Activated CD4-positive, alpha-beta T cell treated with anti-CD3 and anti-CD28 coated beads, Interleukin-2, Interleukin-4, amounts not matched to agents 100 ng/mL and 50 ng/mL, durations not matched to agents 16 hours and 8 hours (primary cell): ENCODE measurements around the gene ZBTB8OS.
A peak's percentile ranks its signal among the peaks of the same experiment; 100 is the strongest.
"Not testable (repeated sequence)": the region's sequence is repeated elsewhere in the genome, so short reads cannot be mapped to it uniquely, and the experiment has no call there.

Experiments used
- DNase-seq: peaks from one replicate; pipeline ENCODE4 v3.0.0-alpha.2; 2020; ENCODE audit warnings: low spot score

ZBTB8OS gene

DNA sequence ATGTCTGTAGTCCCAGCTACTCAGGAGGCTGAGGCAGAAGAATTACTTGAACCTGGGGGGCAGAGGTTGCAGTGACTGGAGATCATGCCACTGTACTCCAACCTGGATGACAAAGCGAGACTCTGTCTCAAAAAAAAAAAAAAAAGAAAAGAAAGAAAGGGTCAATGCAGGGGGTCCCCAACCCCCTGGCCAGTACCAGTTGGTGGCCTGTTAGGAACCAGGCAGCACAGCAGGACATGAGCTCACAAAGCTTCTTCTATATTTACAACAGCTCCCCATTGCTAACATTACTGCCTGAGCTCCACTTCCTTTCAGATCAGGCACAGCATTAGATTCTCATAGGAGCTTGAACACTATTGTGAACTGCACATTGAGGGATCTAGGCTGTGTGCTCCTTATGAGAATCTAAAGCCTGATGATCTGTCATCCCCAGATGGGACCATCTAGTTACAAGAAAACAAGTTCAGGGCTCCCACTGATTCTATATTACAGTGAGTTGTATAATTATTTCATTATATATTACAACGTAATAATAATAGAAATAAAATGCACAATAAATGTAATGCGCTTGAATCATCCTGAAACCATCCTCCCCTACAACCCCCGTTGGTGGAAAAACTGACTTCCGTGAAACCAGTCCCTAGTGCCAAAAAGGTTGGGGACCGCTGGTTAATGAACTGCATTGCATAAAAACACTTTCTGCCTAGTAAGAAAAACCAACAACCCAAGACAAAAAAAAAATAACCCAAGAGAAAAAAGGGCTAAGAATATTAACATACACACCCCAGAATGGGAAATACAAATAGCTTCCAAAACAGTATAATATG lies 2.8 kb downstream of the ZBTB8OS start:
- DNase-seq, result peak; percentile 43

DNA sequence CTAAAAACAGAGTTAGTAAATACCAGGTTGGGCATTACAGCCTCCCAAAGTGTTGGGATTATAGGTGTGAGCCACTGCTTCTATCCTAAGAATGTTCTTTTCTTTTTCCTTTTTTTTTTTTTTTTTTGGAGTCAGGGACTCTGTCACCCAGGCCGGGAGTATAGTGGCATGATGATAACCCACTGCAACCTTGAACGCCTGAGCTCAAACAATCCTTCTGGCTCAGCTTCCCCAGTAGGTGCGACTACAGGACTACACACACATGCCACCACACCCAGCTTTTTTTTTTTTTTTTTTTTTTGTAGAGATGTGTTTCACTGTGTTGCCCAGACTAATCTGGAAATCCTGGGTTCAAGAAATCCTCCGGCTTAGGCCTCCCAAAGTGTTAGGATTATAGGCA lies 5.9 kb downstream of the ZBTB8OS start:
- no peak for DNase-seq

GRCh38 chr1:32642292-32642827 lies 8.0 kb downstream of the ZBTB8OS start:
- DNase-seq, result not testable (repeated sequence)

- DNase-seq, result no peak
These were observed 10.8 kb downstream of the ZBTB8OS start for GRCh38 chr1:32639489-32640075.

DNA sequence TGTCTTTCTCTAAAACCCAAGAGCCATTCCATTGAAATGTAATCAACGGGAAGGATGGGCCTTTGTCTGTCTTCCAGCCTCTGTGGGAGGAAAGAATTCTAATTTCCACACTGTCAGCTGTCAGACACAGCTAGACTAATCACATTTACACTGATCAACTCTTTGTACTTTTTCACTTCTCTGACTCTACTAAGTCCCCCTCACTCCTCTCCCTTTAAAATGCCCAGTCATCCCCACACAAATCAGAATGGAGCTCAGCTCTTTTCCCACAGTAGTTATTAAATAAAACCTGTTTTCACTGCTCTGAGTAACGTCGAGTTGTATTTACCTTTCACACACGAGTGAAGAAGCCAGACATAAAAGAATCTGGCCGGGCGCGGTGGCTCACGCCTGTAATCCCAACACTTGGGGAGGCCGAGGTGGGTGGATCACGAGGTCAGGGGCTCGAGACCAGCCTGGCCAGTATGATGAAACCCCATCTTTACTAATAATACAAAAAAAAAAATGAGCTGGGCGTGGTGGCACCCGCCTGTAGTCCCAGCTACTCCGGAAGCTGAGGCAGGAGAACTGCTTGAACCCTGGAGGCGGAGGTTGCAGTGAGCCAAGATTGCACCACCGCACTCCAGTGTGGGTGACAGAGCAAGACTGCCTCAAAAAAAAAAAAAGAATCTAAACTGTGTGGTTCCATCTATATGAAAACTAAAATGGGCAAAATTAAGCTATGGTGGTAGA lies 13.3 kb downstream of the ZBTB8OS start:
- no peak for DNase-seq

DNA sequence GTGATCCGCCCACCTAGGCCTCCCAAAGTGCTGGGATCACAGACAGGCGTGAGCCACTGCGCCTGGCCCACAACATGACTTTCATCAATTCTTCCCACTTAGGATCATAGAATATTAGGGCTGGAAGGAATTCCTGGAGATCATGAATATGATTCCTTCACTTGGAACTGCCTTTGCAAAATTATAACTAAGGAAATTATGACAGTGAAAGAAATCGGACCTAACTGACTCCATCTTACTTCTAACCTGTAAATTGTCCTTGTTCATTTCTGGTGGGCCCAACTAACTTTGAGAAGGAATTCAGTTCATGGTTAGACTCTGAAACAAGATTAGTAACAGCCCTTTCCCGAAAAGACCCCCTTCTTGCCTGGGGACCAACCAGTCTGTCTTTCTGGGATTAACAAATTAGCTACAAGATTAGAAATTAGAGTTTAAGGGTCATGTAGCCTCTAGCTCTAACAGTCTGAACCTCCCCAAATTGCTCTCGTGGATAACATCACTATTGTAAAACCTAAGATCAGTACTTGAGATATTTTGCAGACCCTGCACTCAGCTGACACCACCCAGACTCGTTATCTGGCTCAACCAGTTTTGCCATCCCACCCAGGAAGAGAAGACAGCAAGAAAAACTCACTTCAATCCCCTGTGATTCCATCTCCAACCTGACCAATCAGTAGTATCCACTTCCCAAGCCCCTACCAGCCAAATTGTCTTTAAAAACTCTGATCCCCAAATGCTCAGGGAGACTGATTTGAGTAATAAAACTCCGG lies 14.7 kb downstream of the ZBTB8OS start:
- DNase-seq, result no peak

- DNase-seq, result no peak
These were observed 17.5 kb downstream of the ZBTB8OS start for GRCh38 chr1:32632829-32633228.

DNA sequence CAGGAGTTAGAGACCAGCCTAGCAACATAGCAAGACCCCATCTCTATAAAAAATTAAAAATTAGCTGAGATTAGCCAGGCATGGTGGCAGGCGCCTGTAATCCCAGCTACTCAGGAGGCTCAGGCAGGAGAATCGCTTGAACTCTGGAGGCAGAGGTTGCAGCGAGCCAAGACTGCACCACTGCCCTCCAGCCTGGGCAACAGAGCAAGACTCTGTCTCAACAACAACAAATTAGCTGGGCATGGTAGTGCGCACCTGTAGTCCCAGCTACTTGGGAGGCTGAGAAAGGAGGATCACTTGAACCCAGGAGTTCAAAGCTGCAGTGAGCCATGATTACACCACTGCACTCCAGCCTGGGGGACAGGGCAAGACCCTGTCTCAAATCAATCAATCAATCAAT lies 20.2 kb downstream of the ZBTB8OS start:
- not testable (repeated sequence) for DNase-seq

DNA sequence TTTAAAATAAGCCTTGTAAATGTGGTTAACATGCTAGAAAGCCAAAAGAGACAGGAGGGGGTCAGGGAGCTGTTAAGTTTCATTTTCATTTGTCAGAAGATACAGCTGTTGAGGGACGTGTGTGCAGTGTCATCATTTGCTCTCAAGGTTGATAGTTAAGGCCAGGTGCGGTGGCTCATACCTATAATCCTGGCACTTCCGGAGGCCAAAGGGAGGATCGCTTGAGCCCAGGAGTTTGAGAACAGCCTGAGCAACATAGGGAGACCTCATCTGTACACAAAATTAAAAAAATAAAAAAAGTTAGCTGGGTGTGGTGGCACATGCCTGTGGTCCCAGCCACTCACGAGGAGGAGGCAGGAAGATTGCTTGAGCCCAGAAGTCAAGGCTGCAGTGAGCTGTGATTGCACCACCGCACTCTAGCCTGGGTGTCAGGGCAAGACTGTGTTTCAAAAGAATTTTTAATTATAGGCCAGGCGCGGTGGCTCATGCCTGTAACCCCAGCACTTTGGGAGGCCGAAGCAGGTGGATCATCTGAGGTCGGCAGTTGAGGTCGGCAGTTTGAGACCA lies 22.7 kb downstream of the ZBTB8OS start:
- no peak for DNase-seq

DNA sequence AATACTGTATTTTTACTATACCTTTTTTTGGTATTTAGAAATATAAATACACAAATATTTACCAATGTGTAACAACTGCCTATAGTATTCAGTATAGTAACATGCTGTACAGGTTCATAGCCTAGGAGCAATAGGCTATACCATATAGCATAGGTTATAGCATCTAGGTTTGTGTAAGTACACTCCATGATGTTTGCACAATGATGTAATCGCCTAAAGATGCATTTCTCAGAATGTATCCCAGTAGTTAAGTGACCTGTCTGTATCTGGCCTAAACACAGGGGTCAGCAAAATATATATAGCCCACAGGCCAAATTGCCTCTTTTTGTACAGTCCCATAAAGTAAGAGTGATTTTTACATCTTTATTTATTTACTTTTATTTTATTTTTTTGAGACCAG lies 24.2 kb downstream of the ZBTB8OS start:
- DNase-seq, result no peak

DNA sequence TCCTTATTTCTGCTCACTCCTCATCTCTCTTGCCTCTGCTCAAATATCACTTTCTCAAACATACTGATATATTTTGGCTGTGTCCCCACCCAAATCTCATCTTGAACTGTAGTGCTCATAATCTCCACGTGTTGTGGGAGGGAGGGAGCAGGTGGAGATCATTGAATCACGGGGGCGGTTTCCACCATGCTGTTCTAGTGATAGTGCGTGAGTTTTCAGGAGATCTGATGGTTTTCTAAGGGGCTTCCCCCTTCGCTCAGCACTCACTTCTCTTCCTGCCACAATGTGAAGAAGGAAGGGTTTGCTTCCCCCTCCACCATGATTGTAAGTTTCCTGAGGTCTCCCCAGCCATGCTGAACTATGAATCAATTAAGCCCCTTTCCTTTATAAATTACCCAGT lies 26.6 kb downstream of the ZBTB8OS start:
- DNase-seq, result peak; percentile 42

GRCh38 chr1:32622806-32623681 lies 27.3 kb downstream of the ZBTB8OS start:
- DNase-seq, result peak; percentile 70

GRCh38 chr1:32622205-32622604 lies 28.1 kb downstream of the ZBTB8OS start:
- no peak for DNase-seq

- peak; percentile 76 for DNase-seq
These were observed 30.5 kb downstream of the ZBTB8OS start for GRCh38 chr1:32619701-32620485.

DNA sequence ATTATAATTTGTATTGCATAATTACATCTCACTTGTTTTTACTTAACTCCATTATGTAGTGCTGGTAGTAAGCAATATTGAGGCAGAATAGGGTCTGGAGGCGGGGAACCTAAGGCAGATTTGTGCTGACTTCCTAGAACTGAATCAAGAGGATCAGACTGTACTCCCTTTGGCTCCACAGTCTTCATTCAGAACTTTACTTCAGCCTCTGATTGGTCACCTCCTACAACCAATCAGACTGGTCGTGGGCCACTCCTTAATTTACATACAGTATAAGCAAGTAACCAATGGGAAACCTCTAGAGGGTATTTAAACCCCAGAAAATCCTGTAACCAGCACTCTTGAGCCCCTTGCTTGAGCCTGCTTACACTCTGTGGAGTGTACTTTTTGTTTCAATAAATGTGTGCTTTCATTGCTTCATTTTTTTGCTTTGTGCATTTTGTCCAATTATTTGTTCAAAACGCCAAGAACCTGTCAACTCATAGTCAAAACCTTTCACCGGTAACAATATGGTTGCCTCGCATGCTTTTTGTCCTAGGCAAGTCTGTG lies 31.6 kb downstream of the ZBTB8OS start:
- DNase-seq, result no peak

GRCh38 chr1:32613472-32613871 lies 36.9 kb downstream of the ZBTB8OS start:
- no peak for DNase-seq

DNA sequence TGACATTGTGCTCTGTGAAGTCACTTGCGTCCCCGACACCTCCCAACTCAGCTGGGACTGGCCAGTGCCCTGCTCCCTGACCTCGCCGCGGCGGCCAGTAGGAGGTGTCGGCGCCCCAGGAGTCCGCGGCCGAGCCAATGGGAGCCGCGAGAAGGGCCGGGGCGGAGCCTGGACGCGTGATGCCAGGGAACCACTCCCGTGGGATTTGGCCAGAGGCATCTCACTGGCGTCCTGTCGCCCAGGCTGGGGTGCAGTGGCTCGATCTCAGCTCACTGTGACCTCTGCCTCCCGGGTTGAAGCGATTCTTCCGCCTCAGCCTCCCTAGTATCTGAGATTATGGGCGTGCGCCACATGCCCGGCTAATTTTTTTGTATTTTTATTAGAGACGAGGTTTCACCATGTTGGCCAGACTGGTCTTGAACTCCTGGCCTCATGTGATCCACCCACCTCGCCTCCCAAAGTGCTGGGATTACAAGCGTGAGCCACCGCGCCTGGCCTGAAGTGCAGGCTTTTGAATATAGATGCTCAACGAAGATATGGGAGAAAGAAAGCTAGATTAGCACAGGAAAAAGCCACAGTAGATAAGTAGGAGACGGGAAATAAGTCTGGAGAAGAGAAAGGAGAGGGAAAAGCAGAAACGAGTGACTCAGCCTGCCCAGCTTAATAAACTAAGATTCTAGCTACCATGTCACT lies 38.0 kb downstream of the ZBTB8OS start:
- peak; percentile 44 for DNase-seq

DNA sequence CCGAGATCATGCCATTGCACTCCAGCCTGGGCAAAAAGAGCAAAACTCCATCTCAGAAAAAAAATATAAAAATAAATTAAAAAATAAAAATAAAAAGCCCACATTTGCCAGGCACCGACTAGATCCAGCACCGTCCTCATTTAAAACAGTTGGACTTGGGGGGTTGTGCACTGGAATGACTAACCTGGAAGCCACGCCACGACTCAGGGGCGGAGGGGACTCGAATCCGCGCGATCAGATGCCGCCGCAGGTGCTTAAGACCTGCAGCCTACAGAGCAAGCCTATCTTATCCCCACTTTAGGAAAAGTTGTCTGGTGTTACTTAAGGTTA lies 38.5 kb downstream of the ZBTB8OS start:
- no peak for DNase-seq

DNA sequence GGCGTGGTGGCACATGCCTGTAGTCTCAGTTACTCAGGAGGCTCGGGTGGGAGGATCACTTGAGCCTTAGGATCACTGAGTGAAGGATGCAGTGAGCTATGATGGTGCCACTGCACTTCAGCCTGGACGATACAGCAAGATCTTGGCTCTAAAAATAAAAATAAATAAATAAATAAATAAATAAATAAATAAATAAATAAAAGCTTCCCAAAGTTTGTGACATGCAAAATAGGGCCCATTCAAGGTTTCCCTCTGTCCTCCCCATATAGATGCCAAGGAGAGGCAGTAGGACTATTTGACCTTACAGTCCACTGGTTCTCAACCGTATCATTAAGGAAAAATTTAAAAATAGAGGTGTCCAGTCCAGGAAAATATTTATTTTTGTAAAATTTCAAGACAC lies 41.2 kb downstream of the ZBTB8OS start:
- no peak for DNase-seq
